Measurements from ENCODE around the gene CTLA4.

CTLA4 gene

DNA sequence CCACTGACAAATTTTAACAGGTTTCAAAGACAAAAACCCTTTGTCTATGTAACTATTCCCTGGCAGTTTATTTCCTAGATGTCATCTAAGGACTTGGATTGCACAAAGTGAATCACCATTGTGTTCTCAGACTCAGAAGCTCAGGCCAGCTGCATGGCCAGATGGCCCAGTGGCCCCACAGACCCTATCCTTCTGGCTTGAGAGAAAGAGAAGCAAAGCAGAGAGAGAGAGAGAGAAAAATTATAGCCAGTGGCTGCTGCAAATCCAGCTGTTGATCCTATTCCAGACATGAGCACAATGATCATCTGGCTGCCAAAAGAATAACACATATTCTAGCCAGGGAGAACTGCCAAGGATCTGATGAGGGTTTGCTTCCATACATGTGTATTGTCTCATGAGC lies 25.8 kb downstream of the CTLA4 start:
- H3K27me3 ChIP-seq (ENCODE audit: insufficient read depth, low read depth), result no peaks in the 10 kb centered on the region
- no peak overlapping the region for H3K27ac ChIP-seq
- no peak for TF ChIP-seq CTCF (conservative IDR thresholded peaks at IDR 0.05; ENCODE audit: low read depth, low read length)
- H3K79me2 ChIP-seq (ENCODE audit: insufficient read depth, low read depth), result no peaks in the 10 kb centered on the region
- H3K4me3 ChIP-seq (IDR thresholded peaks at IDR 0.05; ENCODE audit: insufficient read depth, low read depth, low read length), result no peak overlapping the region
- H3K4me2 ChIP-seq, result no peak overlapping the region; the same call in 1 of the 2 replicates
- no peaks in the 10 kb centered on the region for H3K36me3 ChIP-seq (ENCODE audit: insufficient read depth)
- peaks cover 86% of the 10 kb centered on the region for H3K4me1 ChIP-seq (ENCODE audit: low read depth, poor library complexity, severe bottlenecking)
- H4K20me1 ChIP-seq (ENCODE audit: insufficient read depth), result no peaks in the 10 kb centered on the region
- no peak overlapping the region for H3K9ac ChIP-seq
- no peak overlapping the region for H2AFZ ChIP-seq (ENCODE audit: low read depth)

GRCh38 chr2:203893840-203894239 lies 26.3 kb downstream of the CTLA4 start:
- Histone ChIP-seq H3K79me2 (ENCODE audit: insufficient read depth, low read depth) (no peaks in the 10 kb centered on the region), H2AFZ (ENCODE audit: low read depth) (no peak overlapping the region), H3K27ac (no peak overlapping the region)

GRCh38 chr2:203894262-203894661 lies 26.7 kb downstream of the CTLA4 start:
- H3K27me3 ChIP-seq (ENCODE audit: insufficient read depth, low read depth), result no peaks in the 10 kb centered on the region
- no peak overlapping the region for H3K4me3 ChIP-seq (IDR thresholded peaks at IDR 0.05; ENCODE audit: insufficient read depth, low read depth, low read length)
- H3K79me2 ChIP-seq (ENCODE audit: insufficient read depth, low read depth), result no peaks in the 10 kb centered on the region
- H3K36me3 ChIP-seq (ENCODE audit: insufficient read depth), result no peaks in the 10 kb centered on the region
- no peaks in the 10 kb centered on the region for H4K20me1 ChIP-seq (ENCODE audit: insufficient read depth)
- H2AFZ ChIP-seq (ENCODE audit: low read depth), result no peak overlapping the region
- peaks cover 86% of the 10 kb centered on the region for H3K4me1 ChIP-seq (ENCODE audit: low read depth, poor library complexity, severe bottlenecking)
- no peak for TF ChIP-seq CTCF (conservative IDR thresholded peaks at IDR 0.05; ENCODE audit: low read depth, low read length)
- no peak overlapping the region for H3K4me2 ChIP-seq
- no peak overlapping the region for H3K27ac ChIP-seq
- no peak overlapping the region for H3K9ac ChIP-seq

More at GRCh38 chr2:203893840-203894239, 26.3 kb downstream of the CTLA4 start:
- Histone ChIP-seq H3K4me1 (ENCODE audit: low read depth, poor library complexity, severe bottlenecking) (peaks cover 86% of the 10 kb centered on the region), H3K4me2 (no peak overlapping the region; the same call in 1 of the 2 replicates), H3K27me3 (ENCODE audit: insufficient read depth, low read depth) (no peaks in the 10 kb centered on the region), H4K20me1 (ENCODE audit: insufficient read depth) (no peaks in the 10 kb centered on the region), H3K4me3 (IDR thresholded peaks at IDR 0.05; ENCODE audit: insufficient read depth, low read depth, low read length) (no peak overlapping the region), H3K36me3 (ENCODE audit: insufficient read depth) (no peaks in the 10 kb centered on the region), H3K9ac (no peak overlapping the region)
- no peak for TF ChIP-seq CTCF (conservative IDR thresholded peaks at IDR 0.05; ENCODE audit: low read depth, low read length)

DNA sequence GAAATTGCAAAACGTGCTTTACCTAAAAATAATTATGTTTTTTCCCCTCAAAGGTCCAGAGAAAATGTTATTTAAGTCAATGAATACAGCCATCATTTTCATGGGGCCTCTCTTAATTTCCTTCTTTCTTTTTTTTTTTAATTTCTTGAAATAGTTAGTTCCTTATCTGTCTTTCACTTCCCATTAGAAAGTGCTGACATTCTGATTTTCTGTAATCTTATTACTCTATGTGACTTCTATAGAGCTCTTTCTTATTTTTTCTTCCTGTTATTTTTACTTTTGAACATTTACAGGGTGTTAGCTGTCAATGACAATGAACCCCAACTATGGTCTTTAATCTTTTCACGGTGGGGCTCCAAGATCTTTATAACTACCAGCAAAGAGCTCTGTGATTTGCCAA lies 30.0 kb downstream of the CTLA4 start:
- Histone ChIP-seq H2AFZ (ENCODE audit: low read depth) (no peak overlapping the region), H4K20me1 (ENCODE audit: insufficient read depth) (no peaks in the 10 kb centered on the region), H3K36me3 (ENCODE audit: insufficient read depth) (no peaks in the 10 kb centered on the region), H3K27me3 (ENCODE audit: insufficient read depth, low read depth) (no peaks in the 10 kb centered on the region), H3K27ac (no peak overlapping the region; the same call in 1 of the 2 replicates), H3K4me1 (ENCODE audit: low read depth, poor library complexity, severe bottlenecking) (peaks cover 55% of the 10 kb centered on the region), H3K79me2 (ENCODE audit: insufficient read depth, low read depth) (no peaks in the 10 kb centered on the region), H3K4me3 (IDR thresholded peaks at IDR 0.05; ENCODE audit: insufficient read depth, low read depth, low read length) (no peak overlapping the region), H3K4me2 (peak overlapping the region; percentile 86), H3K9ac (no peak overlapping the region)
- TF ChIP-seq CTCF (conservative IDR thresholded peaks at IDR 0.05; ENCODE audit: low read depth, low read length), result no peak

Data from KMS-11 (cell line).